Stimulated activated CD4-positive, alpha-beta T cell treated with anti-CD3 and anti-CD28 coated beads, TNF-alpha, amount 100 ng/mL, for 48 hours (primary cell): Measurements from ENCODE around the gene WDR1.

ENCODE experiments used
- DNase-seq, 3 donors: peaks; one replicate each; pipeline ENCODE4 v3.0.0-alpha.2; 2020; ENCODE audit warnings: low read depth in 3 of 3

The WDR1 gene

DNA sequence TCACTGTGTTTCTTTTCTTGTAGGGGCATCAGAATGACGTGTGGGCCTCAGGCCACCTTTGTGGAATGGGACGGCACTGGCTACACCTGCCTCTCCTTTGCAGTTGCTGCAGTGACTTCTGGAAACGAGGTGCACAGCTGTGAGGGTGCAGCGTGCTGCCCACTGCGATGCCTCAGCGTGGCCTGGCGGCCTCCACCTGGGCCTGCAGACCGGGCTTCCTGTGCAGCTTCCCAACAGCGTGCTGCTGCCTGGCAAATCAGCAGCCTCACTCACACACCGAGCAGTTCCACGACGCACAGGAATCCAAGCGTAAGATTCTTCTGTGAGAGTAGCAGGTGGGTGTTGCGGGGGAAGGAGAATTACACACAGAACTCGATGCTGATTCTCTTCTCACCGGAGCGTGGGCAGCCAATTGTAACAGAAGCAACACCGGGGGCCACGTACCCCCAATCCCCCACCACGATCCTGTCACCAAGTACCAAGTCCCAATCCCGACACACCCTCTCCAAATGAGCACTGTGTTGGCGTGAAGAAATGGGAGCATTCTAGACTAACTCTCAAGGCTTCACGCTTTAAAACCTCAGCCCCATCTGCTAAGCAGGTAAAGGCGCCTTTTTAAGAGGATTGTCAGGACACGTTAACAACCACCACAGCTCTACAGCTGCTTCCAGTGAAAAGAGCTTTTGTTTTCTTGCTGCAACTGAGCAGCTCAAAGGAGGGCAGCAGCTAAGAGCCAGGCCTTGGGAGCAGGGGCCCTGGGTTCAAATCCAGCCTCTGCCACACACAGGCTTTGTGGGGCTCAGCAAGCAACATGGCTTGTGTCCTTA lies 16.9 kb downstream of the WDR1 start:
- no peak for DNase-seq

DNA sequence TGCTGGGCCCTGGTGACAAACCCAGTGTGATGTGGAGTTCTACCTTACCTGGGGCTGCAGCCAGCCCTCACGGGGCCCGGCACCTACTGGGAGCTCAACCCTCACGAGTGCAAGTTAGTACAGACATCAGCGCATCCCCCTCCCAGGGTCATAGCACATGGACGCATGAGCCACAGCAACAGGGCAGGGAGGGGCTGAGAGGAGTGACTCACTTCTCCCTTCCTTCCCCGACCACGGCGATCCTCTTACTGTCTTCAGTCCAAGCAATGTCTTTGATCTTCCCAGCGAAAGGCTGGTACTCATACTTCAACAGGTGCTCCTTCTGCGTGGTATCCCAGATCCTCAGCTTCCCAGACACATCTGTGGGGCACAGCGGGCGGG lies 17.8 kb downstream of the WDR1 start:
- no peak for DNase-seq

DNA sequence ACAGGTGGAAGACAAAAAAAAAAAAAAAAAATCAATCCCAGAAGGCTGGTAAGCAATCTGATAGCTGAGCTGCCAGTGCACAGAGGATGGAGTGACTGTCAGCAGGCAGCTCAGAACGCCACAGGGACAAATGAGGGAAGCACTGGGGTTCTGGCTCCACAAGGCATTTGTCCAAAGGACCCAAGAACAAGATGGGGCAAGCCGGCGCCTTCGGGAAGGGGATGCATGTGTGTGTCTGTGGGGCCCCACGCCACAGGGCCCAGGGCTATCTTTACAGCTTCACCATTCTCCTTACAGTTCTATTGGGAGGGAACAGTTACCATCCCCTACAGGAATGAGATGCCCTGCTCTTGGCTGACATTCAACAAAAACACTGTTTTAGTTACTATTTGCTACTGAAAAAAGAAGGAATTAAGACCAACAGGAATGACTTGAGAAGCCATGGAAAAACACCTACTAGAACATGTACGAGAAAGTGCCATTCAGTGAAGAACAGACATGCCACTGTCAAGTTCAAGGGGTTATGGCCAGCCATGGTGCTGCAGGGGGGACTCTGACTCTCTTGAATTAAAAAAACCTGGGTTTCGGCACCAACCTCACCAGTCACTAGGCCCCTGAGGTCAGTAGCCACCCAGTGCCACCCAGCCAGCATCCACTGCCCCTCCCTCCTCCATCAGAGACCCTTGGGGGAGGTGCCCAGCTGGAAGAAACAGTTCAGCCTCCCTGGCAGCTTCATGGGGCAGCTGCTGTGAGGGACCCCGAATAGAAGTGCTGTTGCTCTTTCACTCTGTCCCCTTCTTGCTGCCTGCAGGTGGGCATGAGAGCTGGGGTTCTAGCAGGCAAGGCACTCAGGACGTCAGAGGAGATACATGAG lies 18.5 kb downstream of the WDR1 start:
- no peak for DNase-seq

DNA sequence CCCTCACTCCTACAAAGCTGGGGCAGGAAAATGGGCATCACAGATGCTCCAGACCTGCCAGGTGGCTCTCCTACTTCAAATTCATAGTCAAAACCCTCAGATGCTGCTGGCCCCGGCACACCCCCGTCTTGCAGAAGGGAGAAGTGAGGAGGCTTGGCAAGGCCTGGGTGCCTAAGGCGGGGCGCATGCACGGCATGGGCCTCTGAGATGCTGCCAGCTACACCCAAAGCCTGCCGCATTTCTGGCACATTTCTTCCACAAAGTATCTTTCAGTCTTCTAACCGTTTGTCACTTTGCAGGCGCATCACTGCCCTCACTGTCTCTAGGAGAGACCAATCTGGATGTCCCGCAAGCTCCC lies 19.6 kb downstream of the WDR1 start:
- DNase-seq: no peak

DNA sequence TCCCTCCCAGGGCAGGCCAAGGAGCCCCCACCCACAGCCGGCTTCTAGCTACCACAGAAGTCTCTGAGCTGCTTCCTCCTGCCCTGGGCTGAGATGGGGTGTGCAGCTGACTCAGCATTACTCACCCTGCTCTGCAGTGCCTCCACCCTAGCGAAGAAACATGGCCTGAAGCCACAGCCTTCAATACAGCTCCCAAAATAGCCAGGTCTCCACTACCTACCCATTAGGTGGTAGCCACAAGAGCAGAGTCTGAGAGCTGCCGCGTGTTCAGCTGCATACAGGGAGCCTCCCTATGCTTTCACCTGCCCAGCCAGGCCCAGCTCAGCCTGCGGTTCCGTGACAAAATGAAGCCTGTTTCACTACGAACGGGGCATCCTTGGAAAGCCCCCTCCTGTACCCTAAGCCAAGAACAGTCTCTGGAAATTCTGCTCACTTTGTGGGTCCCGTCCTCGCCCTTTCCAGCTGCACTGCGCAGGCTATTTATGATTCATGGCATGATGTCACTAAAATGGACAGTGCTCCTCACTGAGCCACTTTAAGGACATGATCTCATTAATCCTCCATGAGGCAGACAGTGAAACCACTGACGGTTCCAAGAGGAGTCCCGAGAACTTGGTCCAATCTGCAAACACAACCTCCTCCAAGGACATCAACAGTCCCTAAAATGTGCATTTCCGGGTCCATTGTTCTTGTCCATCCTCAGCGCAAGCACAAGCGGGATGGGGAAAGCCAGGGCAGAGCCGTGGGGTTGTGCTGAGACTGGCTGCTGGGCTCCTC lies 20.2 kb downstream of the WDR1 start:
- DNase-seq: peak; percentile 66 to 78 (median 67)

DNA sequence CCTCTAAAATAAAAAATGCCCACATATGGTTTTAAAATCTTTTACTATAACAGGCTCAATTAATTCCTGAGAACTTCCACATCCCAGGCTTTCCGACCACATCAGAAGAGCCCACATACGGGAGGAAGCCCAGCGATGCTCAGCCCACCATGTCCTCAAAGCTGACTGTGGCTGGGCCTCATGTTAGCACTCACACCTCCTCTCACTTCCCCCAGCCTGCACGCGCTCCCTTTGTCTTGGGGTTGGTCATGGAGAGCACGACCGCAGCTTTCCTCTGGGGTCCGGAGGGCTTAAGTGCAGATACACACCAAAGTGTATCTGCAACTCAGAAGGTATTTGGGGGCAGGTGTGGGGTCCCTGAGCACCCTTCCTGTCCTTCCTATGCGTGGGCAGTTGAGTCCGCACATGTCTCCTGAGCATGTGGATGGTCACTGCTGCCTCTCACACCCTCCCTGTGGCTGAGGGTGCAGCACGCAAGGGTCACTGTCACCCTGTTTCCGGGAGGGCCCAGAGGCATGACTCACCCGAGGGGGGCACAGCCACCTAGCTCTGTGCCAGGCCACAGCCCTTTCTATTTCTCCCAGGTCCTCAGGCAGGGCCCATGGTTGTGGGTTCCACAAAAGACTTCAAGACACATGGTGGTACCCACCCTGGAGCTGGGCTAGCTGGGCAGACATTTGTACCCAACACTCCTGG lies 21.2 kb downstream of the WDR1 start:
- DNase-seq: no peak

DNA sequence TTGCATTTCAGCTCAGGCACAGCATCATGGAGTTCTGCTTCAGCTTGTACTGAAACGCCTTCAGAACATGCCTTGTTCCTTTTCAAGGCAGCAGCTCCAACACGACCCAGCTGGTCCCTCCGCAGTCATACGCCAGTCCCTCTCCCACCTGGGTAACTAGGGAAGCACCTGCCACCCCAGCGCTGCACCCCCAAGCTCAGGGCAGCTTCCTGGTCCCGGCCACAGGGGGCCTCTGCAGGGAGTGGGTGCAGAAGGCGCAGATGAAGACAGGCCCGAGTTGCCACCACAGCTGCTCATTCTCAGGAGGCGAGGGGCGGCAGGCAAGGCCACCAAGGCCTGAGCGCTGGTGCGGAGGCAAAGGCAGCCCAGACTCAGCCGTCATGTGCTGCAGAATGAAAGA lies 21.8 kb downstream of the WDR1 start:
- DNase-seq: no peak

DNA sequence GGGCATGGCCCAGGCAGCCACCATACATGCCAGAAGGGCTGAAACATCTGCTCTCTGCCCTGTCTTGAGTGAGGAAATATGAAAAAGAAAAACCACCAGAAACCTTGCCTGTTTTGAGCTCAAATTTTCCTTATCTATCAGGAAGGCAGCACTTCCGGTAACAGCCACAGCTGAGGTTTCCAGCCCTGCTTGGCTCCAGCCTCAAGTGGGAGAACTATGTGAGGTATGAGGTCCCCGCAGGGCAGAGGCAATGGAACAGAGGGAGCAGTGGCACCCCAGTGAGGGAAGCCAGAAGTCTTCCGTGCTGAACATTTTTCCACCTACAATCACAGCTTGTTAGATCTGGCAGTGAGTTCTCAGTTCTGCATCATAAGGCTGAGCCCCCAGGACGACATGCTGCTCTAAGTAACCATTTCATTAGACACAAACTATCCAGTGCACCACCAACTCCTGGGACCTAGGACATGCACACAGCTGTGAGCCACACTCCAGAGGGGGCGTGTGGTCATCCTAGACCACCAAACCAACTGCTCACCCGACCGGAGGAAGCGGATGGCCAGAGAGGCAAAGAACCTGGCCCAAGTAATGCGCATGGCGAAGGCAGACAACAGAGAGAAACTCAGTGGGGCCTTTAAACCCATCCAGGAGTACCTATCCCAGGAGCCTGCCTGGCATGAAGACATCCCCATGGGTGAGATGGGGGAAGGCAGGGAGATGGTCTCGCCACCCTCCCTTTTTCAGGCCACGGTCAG lies 22.6 kb downstream of the WDR1 start:
- no peak for DNase-seq

DNA sequence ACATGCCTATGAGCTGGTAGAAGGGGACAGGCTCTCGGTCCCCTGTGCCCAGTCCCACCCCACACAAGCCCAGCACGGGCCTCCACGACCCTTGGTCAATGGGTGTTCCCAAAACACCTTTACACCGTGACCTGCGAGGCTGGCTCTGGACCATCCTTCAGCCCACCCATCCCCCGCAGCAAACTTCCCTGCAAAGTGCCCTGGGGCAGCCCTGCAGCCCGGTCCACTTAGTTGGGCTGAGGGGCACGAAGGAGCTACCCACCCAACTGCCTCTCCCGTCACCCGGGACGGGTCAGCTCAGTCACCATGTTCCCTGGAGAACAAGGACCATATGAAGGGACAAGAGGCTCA lies 23.4 kb downstream of the WDR1 start:
- no peak for DNase-seq

DNA sequence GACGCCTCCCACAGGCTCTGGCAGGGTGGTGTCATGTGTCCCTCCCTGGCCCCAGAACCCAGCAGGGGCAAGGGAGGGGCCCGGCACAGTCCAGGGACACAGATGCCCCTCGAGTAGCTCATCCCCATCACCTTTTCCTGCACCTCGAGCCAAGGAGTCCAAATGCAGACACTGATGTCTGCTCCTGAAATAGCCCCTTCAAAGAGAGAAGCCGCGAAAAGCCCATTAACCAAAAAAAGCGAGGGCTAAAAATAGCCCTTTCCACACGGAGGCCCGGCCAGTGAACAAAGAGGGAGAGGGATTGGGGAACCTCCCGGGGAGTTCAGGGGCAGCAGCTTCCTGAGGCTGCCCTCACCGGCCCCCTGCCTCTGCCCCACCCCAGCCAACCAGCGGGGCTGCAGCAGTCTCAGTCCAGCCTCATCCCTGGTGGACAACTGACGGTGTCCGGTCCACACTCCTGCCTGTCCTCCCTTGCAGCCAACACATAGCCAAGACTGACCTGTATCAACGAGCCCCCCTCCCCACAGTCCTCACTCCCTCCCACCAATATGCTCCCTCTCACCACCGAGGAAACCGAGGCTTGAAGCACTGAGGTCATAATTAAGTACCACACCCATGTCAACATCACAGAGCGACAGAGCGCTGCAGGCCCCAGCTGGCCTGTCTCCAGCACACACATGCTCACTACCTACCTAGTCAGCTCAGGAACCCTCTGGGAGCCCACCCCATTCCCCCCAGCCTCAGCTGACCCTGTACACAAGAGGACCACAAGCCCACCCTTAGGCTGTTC lies 23.9 kb downstream of the WDR1 start:
- no peak for DNase-seq

DNA sequence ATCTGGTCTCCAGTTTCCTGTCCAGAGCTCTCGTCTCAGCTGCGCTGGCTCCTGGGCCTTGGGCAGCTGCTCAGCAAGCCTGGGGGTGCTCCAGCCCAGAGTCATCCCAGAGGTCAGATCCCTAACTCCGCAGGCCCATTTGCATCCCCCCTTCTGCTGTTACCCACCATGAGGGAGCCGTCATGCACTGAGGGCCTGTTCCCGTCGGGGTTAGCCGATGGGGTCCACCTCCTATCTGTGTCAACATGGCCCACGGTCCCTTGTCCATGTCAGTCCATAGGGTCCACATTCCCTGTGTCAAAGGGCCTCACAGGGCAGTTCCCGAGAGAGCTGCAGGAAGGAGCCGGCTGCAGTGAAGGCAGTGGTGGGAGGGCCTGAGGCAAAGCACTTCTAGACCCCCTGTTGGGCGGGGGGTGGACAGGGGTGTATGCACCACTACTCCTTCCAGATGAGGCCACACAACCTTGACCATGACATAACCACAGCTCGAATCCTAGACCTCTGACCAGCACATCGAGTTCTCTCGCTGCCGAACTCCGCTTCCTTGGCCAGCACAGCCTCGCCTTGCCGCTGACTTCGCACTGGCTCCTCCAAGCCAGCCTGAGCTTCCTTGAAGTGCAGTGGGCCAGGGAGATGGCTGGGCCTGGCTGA lies 24.9 kb downstream of the WDR1 start:
- no peak for DNase-seq

DNA sequence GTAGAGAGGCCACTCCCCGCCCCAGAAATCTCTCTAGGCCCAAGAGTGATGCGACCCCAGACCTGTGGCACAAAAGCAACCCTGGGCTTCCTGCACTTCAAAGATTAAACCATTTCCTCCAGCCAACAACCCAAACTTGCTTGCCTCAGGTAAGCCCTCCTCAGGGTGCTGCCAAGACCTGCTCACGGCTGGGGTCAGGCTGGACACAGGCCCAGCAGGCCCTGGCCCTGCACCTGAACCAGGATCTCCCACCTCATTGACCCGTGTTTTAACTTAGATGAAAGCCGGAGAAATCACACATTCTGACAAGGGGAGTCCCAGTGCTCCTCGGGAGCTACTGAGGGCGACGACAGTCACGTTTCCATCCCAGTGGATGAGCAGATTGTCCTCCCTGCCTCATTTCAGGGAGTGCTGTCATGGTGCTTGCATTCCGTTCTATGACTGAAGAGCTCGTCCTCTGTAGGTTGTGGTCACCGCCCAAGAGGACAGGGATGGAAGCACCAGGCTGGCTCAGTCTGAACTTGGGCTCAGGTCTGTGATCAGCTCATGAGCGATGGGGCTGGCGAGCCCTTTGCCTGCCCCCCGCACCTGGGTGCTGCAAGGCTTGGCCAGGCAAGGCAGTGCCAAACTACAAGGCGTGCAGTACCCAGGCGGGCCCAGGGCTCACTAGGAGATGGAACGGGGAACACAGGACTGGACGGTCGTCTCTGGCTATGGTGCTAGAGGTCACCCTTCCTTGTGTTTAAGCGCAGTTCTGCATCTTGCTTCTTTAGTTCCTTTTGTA lies 25.9 kb downstream of the WDR1 start:
- DNase-seq: no peak

DNA sequence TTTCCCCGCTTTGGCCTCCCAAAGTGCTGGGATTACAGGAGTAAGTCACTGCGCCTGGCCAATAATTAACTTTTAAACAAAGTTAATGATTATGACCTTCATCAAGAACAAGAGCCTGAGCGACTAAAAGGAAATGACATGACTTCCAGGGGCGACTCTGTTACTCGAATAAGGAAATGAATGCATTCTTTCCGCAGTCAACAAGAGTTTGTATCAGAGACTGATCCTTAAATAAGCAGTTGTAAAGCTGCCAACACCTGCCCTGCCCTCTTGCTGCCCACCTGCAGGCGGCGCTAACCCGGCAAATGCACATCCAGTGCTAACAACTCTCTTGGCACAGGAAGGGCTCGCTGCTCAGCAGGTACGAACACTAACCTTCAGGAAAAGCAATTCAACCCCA lies 27.3 kb downstream of the WDR1 start:
- DNase-seq: no peak

DNA sequence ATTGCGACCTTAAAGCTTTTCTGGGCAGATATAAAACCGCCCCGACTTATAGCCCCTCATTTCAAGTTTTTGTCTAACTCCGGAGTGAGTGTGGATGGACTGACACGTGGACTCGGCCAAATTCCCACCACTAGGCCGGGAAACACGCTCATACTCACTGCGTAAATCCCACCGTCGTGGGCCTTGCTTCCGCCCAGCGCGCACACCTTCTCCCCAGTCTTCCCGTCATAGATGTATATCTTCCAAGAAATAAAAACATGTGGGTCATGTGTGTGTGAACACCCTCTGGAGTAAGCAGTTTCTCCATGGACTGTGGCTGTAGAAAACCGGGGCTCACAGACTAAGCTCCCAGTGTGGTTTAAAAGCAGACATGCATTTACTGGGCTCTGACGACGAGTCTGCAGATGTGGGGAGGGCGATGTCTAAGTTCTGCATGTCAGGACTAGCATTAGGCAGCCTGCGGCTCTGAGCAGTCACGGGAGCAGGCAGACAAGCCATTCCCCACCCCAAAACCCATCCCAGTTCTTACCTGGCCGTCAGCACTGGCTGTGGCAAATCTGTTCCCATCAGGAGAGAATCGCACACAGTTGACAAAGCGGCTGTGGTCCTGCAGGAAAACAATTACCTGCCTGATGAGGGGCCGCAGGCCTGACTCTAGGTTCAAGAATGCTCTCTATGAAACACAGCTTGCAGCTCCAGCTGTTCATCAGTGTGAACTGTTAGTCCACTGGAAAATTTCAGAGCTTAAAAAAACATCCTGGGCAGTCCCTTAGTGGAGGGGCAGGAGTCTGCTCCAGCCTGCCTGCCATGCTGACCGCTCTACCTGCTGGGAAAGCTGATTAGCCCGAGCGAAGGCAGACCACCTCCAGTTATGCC lies 28.2 kb downstream of the WDR1 start:
- DNase-seq: no peak

DNA sequence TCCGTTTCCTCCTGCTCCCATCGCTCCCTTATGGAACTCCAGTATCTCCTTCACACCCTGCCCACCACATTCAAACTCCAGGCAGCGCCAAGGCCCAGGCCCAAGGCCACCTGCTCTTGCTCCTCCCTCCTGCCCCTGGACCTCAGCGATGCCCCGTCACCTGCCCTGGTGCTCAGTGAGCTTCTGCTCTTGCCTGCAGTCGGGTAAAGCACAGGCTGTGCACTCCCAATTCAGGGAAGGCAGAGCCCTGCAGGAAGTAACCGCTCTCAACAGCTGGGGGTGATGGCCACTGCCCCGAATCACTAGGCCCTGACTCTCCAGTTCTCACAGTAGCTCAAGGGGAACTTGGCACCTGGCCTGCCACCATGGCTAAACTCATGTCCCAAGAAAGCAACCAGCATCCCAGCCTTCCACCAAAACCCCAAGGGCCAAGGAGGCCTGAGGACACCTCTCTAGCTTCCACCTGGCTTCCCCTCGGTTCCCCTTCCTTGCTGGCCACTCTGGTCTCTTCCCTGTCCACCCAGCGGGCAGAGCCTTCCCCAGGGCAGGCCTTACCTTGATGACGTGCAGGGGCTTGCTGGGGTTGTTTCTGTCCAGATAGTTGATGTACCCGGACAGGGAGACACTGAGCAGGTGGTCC lies 29.3 kb downstream of the WDR1 start:
- DNase-seq: no peak

DNA sequence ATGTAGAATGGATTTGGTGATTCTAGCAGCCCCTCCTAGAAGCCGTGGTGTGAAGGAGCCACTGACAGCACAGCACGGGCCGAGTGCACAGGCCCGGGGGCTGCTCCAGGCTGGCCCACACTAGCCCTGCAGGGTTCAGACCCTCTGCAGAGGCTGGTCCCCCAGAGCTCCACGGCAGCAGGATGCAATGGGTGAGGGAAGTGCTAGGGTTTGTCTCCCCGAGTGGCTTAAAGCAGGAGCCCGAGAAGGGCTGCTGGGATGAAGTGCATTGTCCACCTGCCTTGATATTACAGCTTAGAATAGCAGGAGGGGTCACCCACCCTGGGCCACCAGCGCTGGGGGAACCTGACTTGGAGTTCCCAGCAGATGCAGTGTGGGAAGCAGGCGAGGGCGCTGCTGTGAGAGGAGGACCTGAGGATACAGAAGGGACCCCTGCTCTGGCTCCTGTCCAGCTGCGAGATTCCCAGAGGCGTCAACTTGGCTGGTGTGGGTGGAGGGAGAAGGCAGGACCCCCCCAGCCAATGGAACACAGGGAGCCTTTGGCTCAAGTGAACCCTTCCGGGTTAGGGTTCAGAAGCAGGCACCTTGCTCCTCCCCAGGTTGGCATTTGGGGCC lies 30.0 kb downstream of the WDR1 start:
- no peak for DNase-seq
